KMS-11 (cell line): ENCODE measurements around the gene UQCC2.

Experiments used
- H2AFZ ChIP-seq: fragments of 200-600 bp; sonication (generic); 2 replicates; pipeline ENCODE4 v1.6.1; 2016; ENCODE audit warnings: antibody characterized with exemption, mixed run types, low read depth
- H3K27ac ChIP-seq: fragments of 200-600 bp; sonication (generic); 2 replicates; pipeline ENCODE4 v1.6.1; 2016; ENCODE audit warnings: mild to moderate bottlenecking, mixed run types
- H3K27me3 ChIP-seq: fragments of 200-600 bp; sonication (generic); 2 replicates; pipeline ENCODE4 v1.6.1; 2017; ENCODE audit warnings: mild to moderate bottlenecking, low read depth, mixed run types, moderate library complexity; ENCODE audit not compliant: insufficient read depth
- H3K36me3 ChIP-seq: fragments of 200-600 bp; sonication (generic); 2 replicates; pipeline ENCODE4 v1.6.1; 2017; ENCODE audit warnings: mild to moderate bottlenecking, mixed run types; ENCODE audit not compliant: insufficient read depth
- H3K4me1 ChIP-seq: fragments of 200-600 bp; sonication (generic); 2 replicates; pipeline ENCODE4 v1.6.1; 2016; ENCODE audit warnings: mild to moderate bottlenecking, low read depth, mixed run types; ENCODE audit not compliant: poor library complexity, severe bottlenecking
- H3K4me2 ChIP-seq: fragments of 200-600 bp; sonication (generic); 2 replicates; pipeline ENCODE4 v1.7.0; 2016; ENCODE audit warnings: mild to moderate bottlenecking, mixed run types
- H3K4me3 ChIP-seq: fragments of 200-600 bp; sonication (generic); IDR thresholded peaks from 2 replicates; pipeline ENCODE4 v1.6.1; 2017; ENCODE audit warnings: low read depth, low read length, mixed read lengths; ENCODE audit not compliant: insufficient read depth
- H3K79me2 ChIP-seq: fragments of 200-600 bp; sonication (generic); 2 replicates; pipeline ENCODE4 v1.6.1; 2016; ENCODE audit warnings: low read depth, mixed run types; ENCODE audit not compliant: insufficient read depth
- H3K9ac ChIP-seq: fragments of 200-600 bp; sonication (generic); 2 replicates; pipeline ENCODE4 v1.6.1; 2016; ENCODE audit warnings: mild to moderate bottlenecking, mixed run types
- H4K20me1 ChIP-seq: fragments of 200-600 bp; sonication (generic); 2 replicates; pipeline ENCODE4 v1.6.1; 2016; ENCODE audit warnings: mild to moderate bottlenecking, mixed run types; ENCODE audit not compliant: insufficient read depth
- TF ChIP-seq, protein P1 (sequence below): fragments of 200-600 bp; sonication (generic); conservative IDR thresholded peaks from 2 replicates; pipeline ENCODE4 v1.6.1; 2017; ENCODE audit warnings: low read depth, mild to moderate bottlenecking, antibody characterized with exemption, low read length, moderate library complexity, mixed read lengths

Gene UQCC2

GRCh38 chr6:33689148-33689494 is 22.4 kb downstream of the UQCC2 start:
- TF ChIP-seq, protein P1, sequence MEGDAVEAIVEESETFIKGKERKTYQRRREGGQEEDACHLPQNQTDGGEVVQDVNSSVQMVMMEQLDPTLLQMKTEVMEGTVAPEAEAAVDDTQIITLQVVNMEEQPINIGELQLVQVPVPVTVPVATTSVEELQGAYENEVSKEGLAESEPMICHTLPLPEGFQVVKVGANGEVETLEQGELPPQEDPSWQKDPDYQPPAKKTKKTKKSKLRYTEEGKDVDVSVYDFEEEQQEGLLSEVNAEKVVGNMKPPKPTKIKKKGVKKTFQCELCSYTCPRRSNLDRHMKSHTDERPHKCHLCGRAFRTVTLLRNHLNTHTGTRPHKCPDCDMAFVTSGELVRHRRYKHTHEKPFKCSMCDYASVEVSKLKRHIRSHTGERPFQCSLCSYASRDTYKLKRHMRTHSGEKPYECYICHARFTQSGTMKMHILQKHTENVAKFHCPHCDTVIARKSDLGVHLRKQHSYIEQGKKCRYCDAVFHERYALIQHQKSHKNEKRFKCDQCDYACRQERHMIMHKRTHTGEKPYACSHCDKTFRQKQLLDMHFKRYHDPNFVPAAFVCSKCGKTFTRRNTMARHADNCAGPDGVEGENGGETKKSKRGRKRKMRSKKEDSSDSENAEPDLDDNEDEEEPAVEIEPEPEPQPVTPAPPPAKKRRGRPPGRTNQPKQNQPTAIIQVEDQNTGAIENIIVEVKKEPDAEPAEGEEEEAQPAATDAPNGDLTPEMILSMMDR: no peak
- Histone ChIP-seq H3K4me3 (no peak overlapping the region), H3K4me1 (no peaks in the 10 kb centered on the region), H4K20me1 (no peaks in the 10 kb centered on the region), H3K79me2 (no peaks in the 10 kb centered on the region), H3K36me3 (no peaks in the 10 kb centered on the region), H3K9ac (no peak overlapping the region), H3K4me2 (no peak overlapping the region), H2AFZ (no peak overlapping the region), H3K27ac (no peak overlapping the region), H3K27me3 (no peaks in the 10 kb centered on the region)

DNA sequence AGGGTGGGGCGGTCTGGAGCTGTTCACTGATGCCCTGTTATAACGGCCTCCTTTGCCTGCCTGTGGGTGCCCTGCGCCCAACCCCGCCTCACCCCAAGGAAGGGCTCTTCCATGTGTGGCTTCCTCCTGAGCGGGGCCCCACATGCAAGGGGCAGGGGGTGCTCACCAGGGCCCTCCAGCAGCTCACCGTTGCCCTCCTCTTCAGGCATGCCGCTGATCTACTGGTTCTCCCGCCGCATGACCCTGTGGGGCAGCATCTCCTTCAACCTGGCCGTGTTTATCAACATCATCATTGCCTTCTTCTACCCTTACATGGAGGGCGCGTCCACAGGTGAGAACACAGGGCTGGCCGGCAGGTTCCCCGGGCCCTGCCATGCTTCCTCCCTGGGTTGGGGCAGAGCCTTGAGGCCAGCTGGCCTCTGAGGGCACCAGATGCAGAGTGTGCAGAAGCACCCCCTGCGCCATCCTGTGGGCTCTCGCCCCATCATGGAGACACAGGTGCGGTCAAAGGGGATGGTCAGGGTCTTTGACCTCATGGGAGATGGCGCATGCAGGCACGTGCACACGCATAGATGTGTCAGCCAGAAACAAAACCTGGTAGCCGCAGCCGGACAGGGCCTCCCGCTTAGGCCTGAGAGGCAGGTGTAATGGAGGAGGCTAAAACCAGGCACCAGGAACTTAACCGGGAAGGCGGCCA is 22.9 kb downstream of the UQCC2 start:
- Histone ChIP-seq H3K27ac (no peak overlapping the region), H3K36me3 (no peaks in the 10 kb centered on the region), H3K4me1 (no peaks in the 10 kb centered on the region), H3K27me3 (no peaks in the 10 kb centered on the region), H3K79me2 (no peaks in the 10 kb centered on the region), H3K4me3 (no peak overlapping the region), H4K20me1 (no peaks in the 10 kb centered on the region), H3K4me2 (no peak overlapping the region), H2AFZ (no peak overlapping the region), H3K9ac (no peak overlapping the region)
- TF ChIP-seq, protein P1: no peak

- no peak overlapping the region for H3K4me3 ChIP-seq
- no peaks in the 10 kb centered on the region for H3K27me3 ChIP-seq
- H3K4me1 ChIP-seq: no peaks in the 10 kb centered on the region
- TF ChIP-seq, protein P1: no peak
- H3K9ac ChIP-seq: no peak overlapping the region
- H3K4me2 ChIP-seq: no peak overlapping the region
- no peaks in the 10 kb centered on the region for H3K36me3 ChIP-seq
- H3K79me2 ChIP-seq: no peaks in the 10 kb centered on the region
- H3K27ac ChIP-seq: no peak overlapping the region
- no peak overlapping the region for H2AFZ ChIP-seq
- H4K20me1 ChIP-seq: no peaks in the 10 kb centered on the region
Observed at GRCh38 chr6:33688006-33688405, 23.5 kb downstream of the UQCC2 start.

DNA sequence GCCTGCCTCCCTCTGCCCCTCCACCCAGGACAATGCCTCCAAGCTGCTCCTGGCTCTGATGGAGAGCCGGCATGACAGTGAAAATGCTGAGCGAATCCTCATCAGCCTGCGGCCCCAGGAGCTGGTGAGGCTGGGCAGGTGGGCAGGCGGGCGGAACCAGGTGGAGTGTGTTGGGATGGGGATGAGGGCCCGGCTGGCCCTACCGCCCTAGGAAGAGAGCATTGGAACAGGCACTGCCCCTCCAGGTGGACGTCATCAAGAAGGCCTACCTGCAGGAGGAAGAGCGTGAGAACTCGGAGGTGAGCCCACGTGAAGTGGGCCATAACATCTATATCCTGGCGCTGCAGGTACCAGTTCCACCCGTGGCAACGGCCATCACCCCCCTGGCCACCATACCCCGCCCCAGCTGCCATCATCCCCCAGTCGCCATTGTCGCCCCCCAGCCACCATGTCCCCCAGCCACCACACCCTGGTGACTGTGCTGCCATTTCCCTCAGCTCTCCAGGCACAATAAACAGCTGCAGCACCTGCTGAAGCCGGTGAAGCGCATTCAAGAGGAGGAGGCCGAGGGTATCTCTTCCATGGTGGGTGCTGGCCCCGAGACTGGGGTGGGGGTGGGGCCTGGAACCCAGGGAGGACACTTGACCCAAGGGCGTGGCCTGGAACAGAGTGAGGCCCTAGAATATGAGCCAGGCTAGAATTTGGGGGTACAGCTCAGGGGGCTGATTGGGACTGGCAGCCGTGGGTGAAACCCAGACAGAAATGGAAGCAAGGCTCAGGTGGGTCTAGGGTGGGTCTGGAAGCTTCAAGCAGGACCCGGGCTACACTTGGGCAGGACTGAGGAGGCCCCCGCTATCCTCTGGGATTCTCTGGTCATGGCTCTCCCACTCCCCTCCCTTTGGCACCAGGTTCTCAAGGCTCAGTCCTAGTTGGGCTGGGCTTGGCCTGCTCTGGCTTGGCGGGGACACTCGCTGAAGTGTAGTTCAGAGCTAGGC is 24.2 kb downstream of the UQCC2 start:
- TF ChIP-seq, protein P1: no peak
- Histone ChIP-seq H3K27ac (no peak overlapping the region), H3K79me2 (no peaks in the 10 kb centered on the region), H2AFZ (no peak overlapping the region), H3K4me2 (no peak overlapping the region), H3K27me3 (no peaks in the 10 kb centered on the region), H3K4me1 (no peaks in the 10 kb centered on the region), H3K36me3 (no peaks in the 10 kb centered on the region), H3K4me3 (no peak overlapping the region), H4K20me1 (no peaks in the 10 kb centered on the region), H3K9ac (no peak overlapping the region)
